Thyroid gland (tissue), 4 donors: ENCODE data around the gene OOSP4A.

Source experiments
- CTCF ChIP-seq, 6 experiments: fragments of 200-600 bp in 3 of 6; fragments of 450-650 bp in 3 of 6; sonication (generic) in 3 of 6; IDR thresholded peaks; one replicate each; pipeline ENCODE4 v1.5.1; 2016 to 2019; ENCODE audit warnings: antibody characterized with exemption in 6 of 6, mild to moderate bottlenecking in 2 of 6, inconsistent platforms in 1 of 6, moderate library complexity in 1 of 6
- POLR2A ChIP-seq, 2 donors: fragments of 450-650 bp; IDR thresholded peaks; one replicate each; pipeline ENCODE4 v1.6.1; 2017; ENCODE audit warnings: antibody characterized with exemption in 2 of 2, mild to moderate bottlenecking in 2 of 2, moderate library complexity in 1 of 2

DNA sequence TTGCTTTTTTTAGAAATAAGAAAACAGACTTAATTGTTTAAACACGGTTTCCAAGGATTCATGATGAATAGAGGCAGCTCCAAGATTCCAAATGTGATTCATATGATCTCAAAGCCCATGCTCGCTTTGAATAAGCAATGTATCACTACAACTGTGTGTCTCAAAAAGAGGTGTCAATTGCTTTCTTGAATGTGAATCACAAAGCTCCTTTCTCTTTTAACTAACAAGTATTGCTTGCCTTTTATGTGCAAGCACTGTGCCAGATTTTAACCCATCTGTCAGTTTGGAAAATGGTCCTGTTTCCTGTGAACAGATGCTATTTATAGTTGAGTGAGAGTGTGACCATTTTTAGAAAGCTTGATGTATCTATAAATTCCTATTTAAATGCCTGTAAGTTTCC is 19.1 kb upstream of the OOSP4A start:
- TF ChIP-seq CTCF (IDR thresholded peaks at IDR 0.05) (no peak), POLR2A (IDR thresholded peaks at IDR 0.05) (no peak)
